ENCODE data around the gene SGMS1. TPM values are rescaled to one million over a fixed set of nuclear protein-coding genes. Genes with fewer than 3 reads are reported as not detected.
"Not testable (repeated sequence)": the region's sequence is repeated elsewhere in the genome, so short reads cannot be mapped to it uniquely, and the experiment has no call there.

The SGMS1 gene
- total RNA-seq, 1 experiment from 2014 or later, result 20.4 TPM

GRCh38 chr10:50262625-50263024, 361.1 kb downstream of the SGMS1 start:
- H4K8ac ChIP-seq (replicated peaks; ENCODE audit: insufficient read length, low read depth, low read length); DNase-seq; H3K4me1 ChIP-seq (ENCODE audit: insufficient read depth, low read length); H2BK5ac ChIP-seq (ENCODE audit: insufficient read length, low read length); H2BK15ac ChIP-seq (ENCODE audit: low read depth, low read length); H4K91ac ChIP-seq (ENCODE audit: insufficient read length, low read depth, low read length); H3K9ac ChIP-seq (ENCODE audit: extremely low read depth, insufficient read length, low read length); H3K27me3 ChIP-seq (ENCODE audit: insufficient read depth, low read length); H2BK12ac ChIP-seq (ENCODE audit: insufficient read length, low read depth, low read length); H3K79me1 ChIP-seq (ENCODE audit: insufficient read depth, low read depth, low read length, poor library complexity, severe bottlenecking); H3K14ac ChIP-seq (ENCODE audit: insufficient read depth, low read length); H2AK5ac ChIP-seq (ENCODE audit: insufficient read length, low read length); H3K4ac ChIP-seq (ENCODE audit: low read depth, low read length); H4K5ac ChIP-seq (ENCODE audit: insufficient read length, low read depth, low read length); H3K4me3 Mint-ChIP-seq; H4K20me1 ChIP-seq (ENCODE audit: control insufficient read depth, insufficient read depth, insufficient read length); H3K56ac ChIP-seq (ENCODE audit: insufficient read length, low read depth, low read length); H3K27ac ChIP-seq (ENCODE audit: insufficient read length, low read depth, low read length); H2BK120ac ChIP-seq (ENCODE audit: low read depth, low read length, poor library complexity, severe bottlenecking); H3K27ac Mint-ChIP-seq; H2BK20ac ChIP-seq (ENCODE audit: low read depth, low read length, poor library complexity, severe bottlenecking); H3T11ph ChIP-seq (ENCODE audit: low read length); H3K23me2 ChIP-seq (ENCODE audit: insufficient read length, low read depth, low read length, poor library complexity, severe bottlenecking); H2AFZ ChIP-seq (ENCODE audit: low read length); H3K4me2 ChIP-seq (ENCODE audit: insufficient read depth, insufficient read length, low read length); H3K9me3 ChIP-seq (ENCODE audit: control insufficient read depth, low read depth, low read length); H3K79me2 ChIP-seq (ENCODE audit: insufficient read depth, low read length); H3K18ac ChIP-seq (ENCODE audit: insufficient read length, low read depth, low read length); H3K23ac ChIP-seq (ENCODE audit: insufficient read length, low read depth, low read length): not testable (repeated sequence)
- H3K4me1 Mint-ChIP-seq, result peaks cover 9 to 13% of the 10 kb centered on the region in 2 experiments
- peaks cover 24 to 27% of the 10 kb centered on the region in 2 experiments for H3K9me3 Mint-ChIP-seq
- peaks cover 18% of the 10 kb centered on the region for H3K27me3 Mint-ChIP-seq (ENCODE audit: low read depth)
- no CpG with 5 or more reads among the region's 10 CpGs for WGBS (ENCODE audit: extremely low coverage, insufficient read length, low lambda C conversion rate)
- peaks cover 5 to 25% (median 6%) of the 10 kb centered on the region in 3 experiments for H3K36me3 Mint-ChIP-seq (ENCODE audit: insufficient read depth in 1 of 3, low read depth in 3 of 3)
